Stomach (tissue), 9 donors: ENCODE measurements around the gene RELN. TPM values are rescaled to one million over a fixed set of nuclear protein-coding genes. Genes with fewer than 3 reads are reported as not detected.
A peak's percentile ranks its signal among the peaks of the same experiment; 100 is the strongest.

Source experiments
- DNase-seq, 2 donors: peaks; one replicate each; pipeline versions ENCODE4 v3.0.0 to v3.0.0-alpha.2; 2013 to 2019
- H3K27ac ChIP-seq, 5 donors: fragments of 200-600 bp in 4 of 5; sonication (generic) in 4 of 5; one replicate each; pipeline ENCODE4 v1.5.1; 2013 to 2019; ENCODE audit warnings: mild to moderate bottlenecking in 1 of 5, moderate library complexity in 1 of 5
- H3K27me3 ChIP-seq, 3 donors: fragments of 200-600 bp; sonication (generic); one replicate each; pipeline ENCODE4 v1.5.1; 2017 to 2019; ENCODE audit warnings: mixed run types in 1 of 3
- H3K36me3 ChIP-seq, 4 donors: fragments of 200-600 bp; sonication (generic); 1 replicate in 3 of 4; 2 replicates in 1 of 4; pipeline ENCODE4 v1.5.1; 2016 to 2019
- H3K4me1 ChIP-seq, 4 donors: fragments of 200-600 bp; sonication (generic); one replicate each; pipeline ENCODE4 v1.5.1; 2016 to 2019
- H3K4me3 ChIP-seq, 4 donors: fragments of 200-600 bp; sonication (generic) in 3 of 4; one replicate each; pipeline ENCODE4 v1.5.1; 2016 to 2019; ENCODE audit warnings: mild to moderate bottlenecking in 1 of 4
- H3K9me3 ChIP-seq, 4 donors: fragments of 200-600 bp; sonication (generic); one replicate each; pipeline ENCODE4 v1.5.1; 2016 to 2019
- EP300 ChIP-seq: sonication (generic); formaldehyde crosslinking; IDR thresholded peaks from one replicate; pipeline ENCODE4 v1.6.1; 2017; ENCODE audit warnings: antibody characterized with exemption
- POLR2A ChIP-seq, 4 donors: fragments of 450-650 bp; IDR thresholded peaks; one replicate each; pipeline ENCODE4 v1.6.1; 2016; ENCODE audit warnings: antibody characterized with exemption in 4 of 4, control low read depth in 2 of 4, mild to moderate bottlenecking in 1 of 4, moderate library complexity in 1 of 4
- POLR2AphosphoS5 ChIP-seq, 3 donors: sonication (generic); formaldehyde crosslinking; IDR thresholded peaks; one replicate each; pipeline ENCODE4 v1.6.1; 2016; ENCODE audit warnings: antibody characterized with exemption in 3 of 3
- WGBS, 5 donors: extraction: QIAGEN DNeasy Blood & Tissue Kit in 3 of 5; methylation state at CpG; one replicate each; pipeline versions ENCODE4 v1.1.5 to v1.1.7; 2013 to 2018; 5-methylcytosine and 5-hydroxymethylcytosine counted together
- intact Hi-C: fragments of 100-400 bp; cut with DNase I; formaldehyde crosslinking; loops from one replicate; pipeline ENCODE4 v1.15.1; 2023; ENCODE audit warnings: low total_unique reads
- polyA plus RNA-seq, 3 donors: library from polyadenylated mRNA; stranded (reverse); fragments of 200-250 nt; gene quantifications; one replicate each; pipeline ENCODE4 v1.2.3, GENCODE V29; 2013
- total RNA-seq, 5 donors: library from RNA; depleted of rRNA; stranded (reverse); fragments of >200 nt; gene quantifications; one replicate each; pipeline versions ENCODE4 v1.1.0 to v1.2.3, GENCODE V29; 2014 to 2016
- TF ChIP-seq, protein P1 (sequence below), 7 experiments: fragments of 450-650 bp in 4 of 7; fragments of 200-600 bp in 3 of 7; sonication (generic) in 3 of 7; IDR thresholded peaks; one replicate each; pipeline ENCODE4 v1.5.1; 2016 to 2019; ENCODE audit warnings: antibody characterized with exemption in 7 of 7, control low read depth in 2 of 7, mild to moderate bottlenecking in 1 of 7
- donor health status: healthy with polysubstance abuse.
- donor health status: Bipolar disorder and iron deficiency.
- donor health status: healthy.

Gene RELN
- total and polyA plus RNA-seq, 8 donors: 0.19 to 14.3 (median 2.2) TPM

DNA sequence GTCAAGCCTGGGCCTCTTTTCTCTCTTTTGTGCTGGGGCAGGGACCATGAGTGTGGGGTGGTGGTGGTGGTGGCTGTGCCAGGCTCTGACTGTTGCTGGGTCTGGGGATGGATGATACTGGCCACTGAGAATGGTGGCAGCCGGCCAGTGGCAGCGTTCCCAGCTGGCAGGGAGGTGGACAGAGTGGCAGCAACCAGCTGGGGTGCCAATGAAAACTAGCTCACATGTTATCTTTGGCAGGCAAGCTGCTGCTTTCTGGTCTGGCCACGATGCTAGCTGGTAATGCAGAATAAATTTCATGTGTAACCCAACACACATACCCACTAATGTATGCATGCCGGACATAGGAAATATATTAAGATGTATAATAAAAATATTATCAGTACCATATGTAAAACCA lies 448.4 kb downstream of the RELN start:
- no peak for TF ChIP-seq EP300
- no peak for TF ChIP-seq POLR2AphosphoS5 (IDR thresholded peaks at IDR 0.05)
- 31 to 54% (median 36%) methylated on average over 4 of the region's 4 CpGs for WGBS, 5 donors
- peak; percentile 12 to 70 for DNase-seq

GRCh38 chr7:103540338-103540737 lies 449.1 kb downstream of the RELN start:
- Histone ChIP-seq H3K27me3 (peaks cover 0 to 8% (median 0%) of the 10 kb centered on the region in 3 donors), H3K36me3 (no peaks in the 10 kb centered on the region)

More for the DNA sequence above, 448.4 kb downstream of the RELN start:
- no peaks in the 10 kb centered on the region for H3K9me3 ChIP-seq
- H3K4me1 ChIP-seq: peaks cover 0 to 8% (median 0%) of the 10 kb centered on the region in 4 donors
- no peak overlapping the region for H3K27ac ChIP-seq
- intact Hi-C loops: no loop called here
- peaks cover 0 to 7% (median 0%) of the 10 kb centered on the region in 3 donors for H3K27me3 ChIP-seq
- no peak overlapping the region for H3K4me3 ChIP-seq
- H3K36me3 ChIP-seq: no peaks in the 10 kb centered on the region

GRCh38 chr7:103539875-103540274 lies 449.6 kb downstream of the RELN start:
- intact Hi-C loops: no loop called here
- no peak overlapping the region for H3K4me3 ChIP-seq
- WGBS, 5 donors: 88 to 91% (median 89%) methylated on average over 8 of the region's 8 CpGs
- no peaks in the 10 kb centered on the region for H3K36me3 ChIP-seq
- no peaks in the 10 kb centered on the region for H3K9me3 ChIP-seq
- H3K4me1 ChIP-seq: peaks cover 0 to 8% (median 0%) of the 10 kb centered on the region in 4 donors
- TF ChIP-seq, protein P1, sequence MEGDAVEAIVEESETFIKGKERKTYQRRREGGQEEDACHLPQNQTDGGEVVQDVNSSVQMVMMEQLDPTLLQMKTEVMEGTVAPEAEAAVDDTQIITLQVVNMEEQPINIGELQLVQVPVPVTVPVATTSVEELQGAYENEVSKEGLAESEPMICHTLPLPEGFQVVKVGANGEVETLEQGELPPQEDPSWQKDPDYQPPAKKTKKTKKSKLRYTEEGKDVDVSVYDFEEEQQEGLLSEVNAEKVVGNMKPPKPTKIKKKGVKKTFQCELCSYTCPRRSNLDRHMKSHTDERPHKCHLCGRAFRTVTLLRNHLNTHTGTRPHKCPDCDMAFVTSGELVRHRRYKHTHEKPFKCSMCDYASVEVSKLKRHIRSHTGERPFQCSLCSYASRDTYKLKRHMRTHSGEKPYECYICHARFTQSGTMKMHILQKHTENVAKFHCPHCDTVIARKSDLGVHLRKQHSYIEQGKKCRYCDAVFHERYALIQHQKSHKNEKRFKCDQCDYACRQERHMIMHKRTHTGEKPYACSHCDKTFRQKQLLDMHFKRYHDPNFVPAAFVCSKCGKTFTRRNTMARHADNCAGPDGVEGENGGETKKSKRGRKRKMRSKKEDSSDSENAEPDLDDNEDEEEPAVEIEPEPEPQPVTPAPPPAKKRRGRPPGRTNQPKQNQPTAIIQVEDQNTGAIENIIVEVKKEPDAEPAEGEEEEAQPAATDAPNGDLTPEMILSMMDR (IDR thresholded peaks at IDR 0.05): no peak
- peaks cover 0 to 8% (median 0%) of the 10 kb centered on the region in 3 donors for H3K27me3 ChIP-seq
- no peak overlapping the region for H3K27ac ChIP-seq
- DNase-seq: no peak

More at GRCh38 chr7:103540338-103540737, 449.1 kb downstream of the RELN start:
- WGBS, 5 donors: 80 to 88% (median 84%) methylated on average over 7 of the region's 7 CpGs
- peaks cover 0 to 8% (median 0%) of the 10 kb centered on the region in 4 donors for H3K4me1 ChIP-seq
- no peak overlapping the region for H3K4me3 ChIP-seq
- no peak overlapping the region for H3K27ac ChIP-seq
- no peak for DNase-seq
- intact Hi-C loops: no loop called here
- H3K9me3 ChIP-seq: no peaks in the 10 kb centered on the region
- TF ChIP-seq POLR2AphosphoS5 (IDR thresholded peaks at IDR 0.05) (no peak), POLR2A (IDR thresholded peaks at IDR 0.05) (no peak), EP300 (no peak)
- TF ChIP-seq, protein P1 (IDR thresholded peaks at IDR 0.05): no peak

GRCh38 chr7:103538964-103539709 lies 450.3 kb downstream of the RELN start:
- DNase-seq: no peak
- Histone ChIP-seq H3K27me3 (peaks cover 0 to 8% (median 0%) of the 10 kb centered on the region in 3 donors), H3K27ac (no peak overlapping the region), H3K36me3 (no peaks in the 10 kb centered on the region), H3K9me3 (no peaks in the 10 kb centered on the region), H3K4me1 (peaks cover 0 to 8% (median 0%) of the 10 kb centered on the region in 4 donors), H3K4me3 (no peak overlapping the region)
- 67 to 75% (median 70%) methylated on average over 11 of the region's 11 CpGs for WGBS, 5 donors
- TF ChIP-seq POLR2AphosphoS5 (IDR thresholded peaks at IDR 0.05): no peak
- no peak for TF ChIP-seq EP300
- intact Hi-C loops: no loop called here

DNA sequence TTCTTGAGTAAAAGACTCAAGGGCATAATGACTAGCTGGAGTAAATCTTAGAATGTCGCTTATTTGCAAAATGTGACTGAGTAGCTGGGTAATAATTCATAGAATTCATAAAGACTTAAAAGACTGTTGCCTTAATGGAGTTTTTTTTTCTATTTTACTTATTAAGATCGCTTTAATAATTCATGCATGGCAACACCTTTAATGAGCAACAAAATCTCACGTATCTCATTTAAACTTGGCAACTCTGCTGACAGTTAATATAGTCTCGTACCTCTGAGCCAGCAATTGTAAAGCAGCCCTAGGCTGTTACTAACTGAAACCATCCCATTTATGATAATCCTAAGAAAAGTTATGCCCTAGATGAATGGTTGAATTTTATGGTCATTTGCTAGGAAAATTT lies 455.7 kb downstream of the RELN start:
- intact Hi-C loops: no loop called here
- H3K9me3 ChIP-seq: no peaks in the 10 kb centered on the region
- H3K4me3 ChIP-seq: no peak overlapping the region
- WGBS, 5 donors: 74 to 86% (median 81%) methylated on average over 4 of the region's 4 CpGs
- no peaks in the 10 kb centered on the region for H3K4me1 ChIP-seq
- H3K27ac ChIP-seq: no peak overlapping the region
- no peak for DNase-seq
- peaks cover 0 to 8% (median 0%) of the 10 kb centered on the region in 3 donors for H3K27me3 ChIP-seq
- H3K36me3 ChIP-seq: no peaks in the 10 kb centered on the region
- TF ChIP-seq, protein P1 (IDR thresholded peaks at IDR 0.05): no peak
- no peak for TF ChIP-seq POLR2A (IDR thresholded peaks at IDR 0.05)
- no peak for TF ChIP-seq EP300
- no peak for TF ChIP-seq POLR2AphosphoS5 (IDR thresholded peaks at IDR 0.05)
